GM21423 (cell line): ENCODE results near the gene LMTK2.

ENCODE experiments used
- ATAC-seq: cut with Tn5 transposase; IDR thresholded peaks from one replicate; pipeline ENCODE4 v1.9.1; 2021; ENCODE audit warnings: mild to moderate bottlenecking, moderate library complexity; ENCODE audit not compliant: unreplicated experiment

Gene LMTK2

DNA sequence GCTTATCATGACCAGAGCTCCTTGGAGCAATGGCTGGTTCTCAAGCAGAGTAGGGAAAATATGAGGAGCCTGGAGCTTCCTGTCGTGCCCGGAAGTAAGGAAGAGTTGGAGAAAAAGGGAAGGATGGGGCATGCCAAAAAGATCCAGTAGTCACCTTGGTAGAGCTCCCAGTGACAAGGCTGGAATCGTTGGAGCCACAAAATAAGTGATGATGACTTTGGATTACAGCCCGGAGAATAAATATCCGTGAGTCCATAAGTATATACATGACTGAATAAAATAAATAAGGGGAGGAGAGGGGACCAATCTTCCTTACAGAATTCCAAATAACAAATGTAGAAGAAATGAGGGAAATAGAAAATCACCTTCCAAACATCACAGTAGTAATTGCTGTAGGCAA lies 29.3 kb downstream of the LMTK2 start:
- no peak for ATAC-seq

- no peak for ATAC-seq
Observed at GRCh38 chr7:98136423-98136822, 29.8 kb downstream of the LMTK2 start.

GRCh38 chr7:98137134-98137825 lies 30.6 kb downstream of the LMTK2 start:
- no peak for ATAC-seq

GRCh38 chr7:98137826-98138151 lies 31.1 kb downstream of the LMTK2 start:
- peak; percentile 71 for ATAC-seq

- ATAC-seq, result no peak
Observed at GRCh38 chr7:98138672-98139071, 32.0 kb downstream of the LMTK2 start.

DNA sequence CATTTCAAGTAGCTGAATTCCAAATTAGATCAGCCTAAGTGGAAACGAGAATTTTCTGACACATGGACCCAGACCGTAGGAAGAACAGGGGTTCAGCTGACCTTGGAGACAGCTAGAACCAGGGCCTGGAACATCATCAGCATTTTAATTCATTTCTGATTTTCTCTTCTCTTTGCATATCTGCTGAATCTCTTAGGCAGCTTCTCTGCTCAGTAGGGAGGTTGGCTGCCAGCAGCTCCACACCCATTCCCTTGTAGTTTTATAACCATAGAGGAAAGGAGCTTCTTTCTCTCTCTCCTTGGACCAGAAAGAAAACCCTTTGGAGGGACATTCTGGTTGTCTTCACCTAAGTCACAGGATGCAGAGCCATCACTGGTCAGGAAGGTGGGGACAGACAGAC lies 36.0 kb downstream of the LMTK2 start:
- ATAC-seq, result no peak

- no peak for ATAC-seq
Observed at GRCh38 chr7:98148607-98149006, 41.9 kb downstream of the LMTK2 start.

DNA sequence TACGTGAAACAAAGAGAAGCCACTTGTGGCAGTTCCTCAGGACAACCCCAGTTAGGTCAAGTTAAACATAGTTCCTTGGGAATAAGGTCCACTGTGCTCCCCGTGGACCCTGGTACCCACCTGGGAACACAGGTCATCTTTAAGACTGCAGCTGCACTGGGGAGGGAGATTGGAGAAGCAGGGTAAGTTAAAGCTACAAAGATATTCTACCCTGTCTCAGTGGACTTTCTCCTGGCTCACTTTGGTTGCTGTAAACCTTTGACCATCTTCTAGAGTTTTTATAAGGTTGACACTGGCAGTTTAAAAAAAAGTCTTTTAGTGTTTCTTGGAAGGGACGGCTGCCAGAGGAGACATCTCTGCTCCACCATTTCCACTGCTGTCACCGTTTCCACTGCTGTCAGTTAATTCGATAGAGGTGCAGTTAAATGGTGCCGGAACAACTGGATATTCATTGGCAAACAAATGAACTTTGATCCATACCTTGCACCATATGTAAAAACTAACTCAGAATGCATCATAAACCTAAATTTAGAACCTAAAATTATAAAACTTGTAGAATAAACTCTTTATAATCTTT lies 42.5 kb downstream of the LMTK2 start:
- no peak for ATAC-seq

GRCh38 chr7:98151884-98152283 lies 45.2 kb downstream of the LMTK2 start:
- ATAC-seq, result no peak

GRCh38 chr7:98156700-98157099 lies 50.0 kb downstream of the LMTK2 start:
- ATAC-seq, result no peak

GRCh38 chr7:98157761-98158160 lies 51.1 kb downstream of the LMTK2 start:
- no peak for ATAC-seq

DNA sequence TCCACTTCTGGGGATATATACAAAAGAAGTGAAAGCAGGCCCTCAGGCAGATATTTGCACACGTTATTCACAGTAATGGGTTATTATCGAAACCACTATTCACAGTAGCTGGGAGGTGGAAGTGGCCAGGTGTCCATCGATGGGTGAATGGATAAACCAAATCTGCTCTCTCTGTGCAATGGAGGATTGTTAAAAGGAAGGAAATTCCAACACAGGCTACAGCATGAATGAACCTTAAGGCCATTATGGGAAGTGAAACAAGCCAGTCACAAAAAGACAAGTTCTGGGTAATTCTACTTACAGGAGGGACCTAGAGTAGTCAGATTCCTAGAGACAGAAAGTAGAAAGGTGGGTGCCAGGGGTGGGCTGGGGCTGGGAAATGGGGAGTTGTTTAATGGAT lies 56.1 kb downstream of the LMTK2 start:
- peak; percentile 61 for ATAC-seq

DNA sequence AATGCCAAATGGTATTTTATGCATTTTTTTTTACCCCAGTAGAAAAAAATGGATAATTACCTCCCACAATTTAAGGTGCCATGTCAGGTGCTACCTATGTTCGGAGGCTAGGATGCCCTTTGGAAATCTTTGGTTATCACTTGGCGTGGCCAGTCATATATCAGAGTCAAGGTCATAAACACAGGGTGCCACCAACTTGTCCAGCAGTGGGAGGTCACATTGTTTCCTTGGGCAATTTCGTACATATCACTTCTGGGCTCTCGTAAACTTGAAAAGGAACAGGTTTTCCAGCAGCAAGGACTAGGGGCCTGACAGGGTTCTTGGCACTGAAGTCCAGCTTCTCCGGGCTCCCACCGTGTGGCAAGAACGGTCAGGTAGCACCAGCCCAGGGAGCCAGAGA lies 56.6 kb downstream of the LMTK2 start:
- ATAC-seq, result no peak

DNA sequence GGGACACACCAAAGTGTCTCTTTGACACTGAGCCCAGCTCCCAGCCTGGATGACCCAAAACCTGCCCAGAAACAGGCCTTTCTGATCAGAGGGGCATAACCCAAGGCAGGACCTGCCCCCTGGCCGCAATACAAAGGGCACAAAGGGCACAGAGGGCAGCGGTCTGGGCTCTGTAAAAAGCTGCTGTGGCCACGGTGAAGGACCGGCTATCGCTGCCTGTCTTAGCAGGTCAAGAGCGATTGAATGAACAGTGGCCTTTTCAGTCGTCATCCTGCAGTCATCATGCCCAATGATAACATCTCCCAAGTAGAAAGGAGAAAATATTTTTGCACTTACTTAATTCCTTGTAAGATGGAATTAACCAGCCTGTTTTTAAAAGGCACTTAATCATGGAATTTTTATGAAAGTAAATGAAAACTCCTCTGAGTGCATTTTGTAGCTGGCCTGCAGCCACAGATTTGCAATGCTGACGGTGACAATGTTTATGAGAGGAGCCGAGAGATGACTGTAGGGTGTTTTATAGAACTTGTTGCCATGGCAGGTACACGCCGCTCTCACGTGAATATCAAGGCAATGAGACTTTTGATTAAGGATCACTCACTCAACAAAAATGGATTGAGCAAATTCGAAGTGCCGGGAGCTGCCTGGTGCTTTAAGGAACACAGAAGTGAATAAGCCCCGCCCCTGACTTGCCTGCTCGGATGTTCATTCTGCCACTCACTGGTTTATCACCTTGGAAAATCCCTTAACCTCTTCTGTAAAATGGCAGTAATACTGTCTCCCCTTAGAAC lies 57.2 kb downstream of the LMTK2 start:
- no peak for ATAC-seq

DNA sequence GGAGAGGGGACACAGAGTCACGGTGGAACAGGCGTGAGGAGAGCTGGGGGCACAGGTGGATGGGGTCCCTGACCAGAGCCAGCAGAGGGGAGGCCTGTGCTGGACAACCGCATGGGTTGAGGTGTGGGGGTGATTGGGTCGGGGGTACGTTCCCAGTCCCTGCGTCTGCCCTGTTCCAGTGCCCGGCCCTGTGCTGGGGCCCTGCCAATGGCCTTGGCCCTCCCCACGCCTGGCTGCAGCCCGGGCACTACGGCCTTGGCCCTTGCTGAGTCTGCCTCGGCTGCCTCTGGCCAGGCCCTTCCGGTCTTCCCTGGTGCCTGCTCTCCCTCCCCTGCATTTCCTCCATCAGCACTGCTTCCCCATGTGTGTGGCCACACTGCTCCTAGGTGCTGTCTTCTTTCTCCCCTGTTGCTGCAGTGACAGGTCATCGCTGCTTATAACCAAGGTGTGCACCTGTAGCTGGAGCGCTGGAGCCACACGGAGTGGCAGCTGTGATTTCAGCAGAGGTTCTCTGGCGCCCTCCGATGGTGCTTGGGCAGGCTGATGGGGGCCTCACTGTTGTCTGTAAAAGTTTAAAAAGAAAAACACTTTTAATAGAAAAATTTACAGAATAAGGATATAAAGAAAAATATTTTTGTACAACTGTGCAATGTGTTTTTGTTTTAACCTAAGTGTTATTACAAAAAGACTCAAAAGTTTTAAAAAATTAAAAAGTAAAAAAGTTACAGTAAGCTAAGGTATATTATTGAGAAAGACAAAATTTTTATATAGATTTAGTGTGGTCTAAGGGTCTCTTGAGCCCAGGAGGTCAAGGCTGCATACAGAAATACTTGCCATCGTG lies 59.4 kb downstream of the LMTK2 start:
- peak; percentile 66 for ATAC-seq

- no peak for ATAC-seq
Observed at GRCh38 chr7:98166668-98166970, 60.0 kb downstream of the LMTK2 start.

- ATAC-seq, result no peak
Observed at GRCh38 chr7:98167653-98168052, 61.0 kb downstream of the LMTK2 start.

- peak; percentile 77 for ATAC-seq
Observed at GRCh38 chr7:98168181-98168903, 61.7 kb downstream of the LMTK2 start.

GRCh38 chr7:98168904-98169621 lies 62.4 kb downstream of the LMTK2 start:
- ATAC-seq, result no peak

- ATAC-seq, result no peak
Observed at GRCh38 chr7:98170966-98171365, 64.3 kb downstream of the LMTK2 start.
